Measurements from ENCODE around the gene ZNF12.

DNA sequence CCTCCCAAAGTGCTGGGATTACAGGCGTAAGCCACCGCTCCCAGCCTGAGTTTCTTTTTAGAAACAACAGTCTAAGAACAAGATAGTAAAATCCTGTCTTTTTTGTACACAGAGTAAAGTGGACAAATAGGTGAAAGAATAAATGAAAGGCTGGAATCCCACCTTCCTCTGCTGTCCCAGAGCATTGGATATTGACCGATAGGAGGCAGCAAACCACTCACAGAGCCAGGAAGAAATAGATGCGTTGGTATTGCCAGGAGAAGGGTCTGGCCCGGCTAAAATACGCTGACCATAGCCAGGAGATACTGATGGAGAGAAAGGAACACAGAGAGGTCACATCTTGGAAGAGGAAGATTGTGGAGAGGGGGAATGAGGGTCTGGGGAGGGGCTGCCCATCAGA is 11.4 kb upstream of the ZNF12 start:
- TF ChIP-seq, protein P1, sequence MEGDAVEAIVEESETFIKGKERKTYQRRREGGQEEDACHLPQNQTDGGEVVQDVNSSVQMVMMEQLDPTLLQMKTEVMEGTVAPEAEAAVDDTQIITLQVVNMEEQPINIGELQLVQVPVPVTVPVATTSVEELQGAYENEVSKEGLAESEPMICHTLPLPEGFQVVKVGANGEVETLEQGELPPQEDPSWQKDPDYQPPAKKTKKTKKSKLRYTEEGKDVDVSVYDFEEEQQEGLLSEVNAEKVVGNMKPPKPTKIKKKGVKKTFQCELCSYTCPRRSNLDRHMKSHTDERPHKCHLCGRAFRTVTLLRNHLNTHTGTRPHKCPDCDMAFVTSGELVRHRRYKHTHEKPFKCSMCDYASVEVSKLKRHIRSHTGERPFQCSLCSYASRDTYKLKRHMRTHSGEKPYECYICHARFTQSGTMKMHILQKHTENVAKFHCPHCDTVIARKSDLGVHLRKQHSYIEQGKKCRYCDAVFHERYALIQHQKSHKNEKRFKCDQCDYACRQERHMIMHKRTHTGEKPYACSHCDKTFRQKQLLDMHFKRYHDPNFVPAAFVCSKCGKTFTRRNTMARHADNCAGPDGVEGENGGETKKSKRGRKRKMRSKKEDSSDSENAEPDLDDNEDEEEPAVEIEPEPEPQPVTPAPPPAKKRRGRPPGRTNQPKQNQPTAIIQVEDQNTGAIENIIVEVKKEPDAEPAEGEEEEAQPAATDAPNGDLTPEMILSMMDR (conservative IDR thresholded peaks at IDR 0.05 in 1 of 2, IDR thresholded peaks at IDR 0.05 in 1 of 2; ENCODE audit: extremely low read depth in 1 of 2, insufficient read depth in 1 of 2, low read depth in 1 of 2, low read length in 2 of 2): no peak
- no peak for TF ChIP-seq EZH2 (IDR thresholded peaks at IDR 0.05; ENCODE audit: borderline replicate concordance, low read length)

All from mammary epithelial cell (primary cell).